GM12878 (cell line): ENCODE measurements around the gene PEF1. TPM values are rescaled to one million over a fixed set of nuclear protein-coding genes. Genes with fewer than 3 reads are reported as not detected.

Source experiments
- ATAC-seq: fragments of 200-7000 bp; cut with Tn5 transposase; 3 replicates; pipeline ENCODE4 v1.9.1; 2020; ENCODE audit warnings: mild to moderate bottlenecking, moderate library complexity
- BruUV-seq: library from RNA; stranded (reverse); fragments of 400-500 nt; replicated peaks from 2 replicates; lab custom pipeline; 2021; lab: Mats Ljungman, UMichigan
- CTCF ChIA-PET: fragments of 300-600 bp; sonication (Branson Sonifier 250); formaldehyde crosslinking; extraction: SDS; loops from one replicate; lab custom pipeline; 2021; ENCODE audit warnings: inconsistent platforms; lab: Yijun Ruan, JAX
- POLR2A ChIA-PET: fragments of 350-600 bp; formaldehyde crosslinking; extraction: SDS; loops from one replicate; lab custom pipeline; 2021; ENCODE audit warnings: inconsistent platforms; lab: Charles Lee
- RAD21 ChIA-PET: fragments of 300-600 bp; sonication (Branson Sonifier 250); formaldehyde crosslinking; loops from one replicate; lab custom pipeline; 2023; ENCODE audit warnings: antibody characterized with exemption; ENCODE audit not compliant: unreplicated experiment; lab: Charles Lee
- SMC1A ChIA-PET: fragments of 300-600 bp; sonication (Branson Sonifier 250); formaldehyde crosslinking; loops from one replicate; lab custom pipeline; 2023; ENCODE audit not compliant: unreplicated experiment, uncharacterized antibody; lab: Charles Lee
- DNase-seq: peaks from one replicate; pipeline ENCODE4 v3.0.0-alpha.2; 2011; ENCODE audit warnings: low read depth, low spot score
- FAIRE-seq: peaks from 3 replicates; lab custom pipeline; 2011; peaks lifted over from hg19 to GRCh38; lab: Jason Lieb, UNC
- H2AFZ ChIP-seq: 2 replicates; pipeline ENCODE4 v1.6.0; 2011; ENCODE audit warnings: low read depth, low read length, control low read depth; ENCODE audit not compliant: control insufficient read depth
- H3K27ac ChIP-seq: 2 replicates; pipeline ENCODE4 v1.5.1; 2011; ENCODE audit warnings: control low read depth; ENCODE audit not compliant: control insufficient read depth, insufficient read depth
- H3K27me3 ChIP-seq, 2 experiments: replicated peaks in 1 of 2; 2 replicates each; pipeline versions ENCODE4 v1.6.0 to v1.6.1; 2011; ENCODE audit warnings: low read length in 1 of 2; ENCODE audit not compliant: control insufficient read depth in 2 of 2, insufficient read depth in 2 of 2
- H3K36me3 ChIP-seq, 2 experiments: 2 replicates each; pipeline ENCODE4 v1.5.1; 2011; ENCODE audit warnings: low read length in 1 of 2; ENCODE audit not compliant: control insufficient read depth in 2 of 2, insufficient read depth in 2 of 2
- H3K4me1 ChIP-seq: 2 replicates; pipeline ENCODE4 v1.6.1; 2011; ENCODE audit warnings: mild to moderate bottlenecking, low read length, moderate library complexity, mixed read lengths; ENCODE audit not compliant: control insufficient read depth, insufficient read depth
- H3K4me2 ChIP-seq: 2 replicates; pipeline ENCODE4 v1.6.0; 2011; ENCODE audit warnings: control low read depth; ENCODE audit not compliant: control insufficient read depth, insufficient read depth
- H3K4me3 ChIP-seq: fragments of 200-600 bp; sonication (generic); 2 replicates; pipeline ENCODE4 v1.5.1; 2016
- H3K79me2 ChIP-seq: 2 replicates; pipeline ENCODE4 v1.6.0; 2011; ENCODE audit warnings: low read length; ENCODE audit not compliant: control insufficient read depth, insufficient read depth
- H3K9ac ChIP-seq: 2 replicates; pipeline ENCODE4 v1.8.0; 2011; ENCODE audit warnings: low read length, control low read depth, mixed read lengths; ENCODE audit not compliant: control insufficient read depth, insufficient read depth
- H3K9me3 ChIP-seq: replicated peaks from 3 replicates; pipeline ENCODE4 v1.5.1; 2011; ENCODE audit warnings: mild to moderate bottlenecking, low read length; ENCODE audit not compliant: control insufficient read depth, insufficient read depth
- H4K20me1 ChIP-seq: 2 replicates; pipeline ENCODE4 v1.6.0; 2011; ENCODE audit not compliant: control insufficient read depth, insufficient read depth
- CHD2 ChIP-seq: IDR thresholded peaks from 2 replicates; pipeline ENCODE4 v1.6.1; 2011; ENCODE audit warnings: low read depth, low read length, improper control_type of control experiment, borderline replicate concordance
- IKZF1 ChIP-seq: fragments of 450-650 bp; conservative IDR thresholded peaks from 2 replicates; pipeline ENCODE4 v1.6.1; 2017; ENCODE audit warnings: antibody characterized with exemption, mild to moderate bottlenecking
- JUNB ChIP-seq: IDR thresholded peaks from 2 replicates; pipeline ENCODE4 v1.6.1; 2016; ENCODE audit warnings: antibody characterized with exemption, mild to moderate bottlenecking
- MLLT1 ChIP-seq: fragments of 450-650 bp; IDR thresholded peaks from 2 replicates; pipeline ENCODE4 v1.6.1; 2016; ENCODE audit warnings: mild to moderate bottlenecking
- MTA2 ChIP-seq: fragments of 450-650 bp; IDR thresholded peaks from 2 replicates; pipeline ENCODE4 v1.6.1; 2016; ENCODE audit warnings: low read depth, mild to moderate bottlenecking, moderate library complexity
- NFIC ChIP-seq: IDR thresholded peaks from 2 replicates; pipeline ENCODE4 v1.6.1; 2012; ENCODE audit warnings: low read depth, mild to moderate bottlenecking, inconsistent platforms, low read length, moderate library complexity
- NR2C2 ChIP-seq: IDR thresholded peaks from 2 replicates; pipeline ENCODE4 v1.6.1; 2011; ENCODE audit warnings: borderline replicate concordance, low read depth; ENCODE audit not compliant: control insufficient read depth, insufficient read length
- POLR2AphosphoS5 ChIP-seq: IDR thresholded peaks from 2 replicates; pipeline ENCODE4 v1.6.1; 2011; ENCODE audit warnings: mild to moderate bottlenecking, low read length, inconsistent platforms
- RCOR1 ChIP-seq: conservative IDR thresholded peaks from 2 replicates; pipeline ENCODE4 v1.6.1; 2012; ENCODE audit warnings: low read depth, low read length, improper control_type of control experiment
- RFX5 ChIP-seq: IDR thresholded peaks from 2 replicates; pipeline ENCODE4 v1.6.1; 2011; ENCODE audit warnings: low read depth, low read length, improper control_type of control experiment
- RUNX3 ChIP-seq: IDR thresholded peaks from 2 replicates; pipeline ENCODE4 v1.6.1; 2012; ENCODE audit warnings: low read length, inconsistent platforms
- SUZ12 ChIP-seq: fragments of 200-600 bp; sonication (generic); IDR thresholded peaks from one replicate; pipeline ENCODE4 v1.6.1; 2018; ENCODE audit warnings: antibody characterized with exemption, mild to moderate bottlenecking; ENCODE audit not compliant: unreplicated experiment
- TAF1 ChIP-seq: IDR thresholded peaks from 2 replicates; pipeline ENCODE4 v1.6.1; 2011; ENCODE audit warnings: mild to moderate bottlenecking, low read depth, low read length, borderline replicate concordance
- ZBTB33 ChIP-seq: fragments of 450-650 bp; IDR thresholded peaks from 2 replicates; pipeline ENCODE4 v1.6.1; 2017; ENCODE audit warnings: mild to moderate bottlenecking
- WGBS: methylation state at CpG from one replicate; pipeline ENCODE4 v1.1.6; 2016; ENCODE audit warnings: low lambda C conversion rate; ENCODE audit not compliant: insufficient replicate concordance, insufficient coverage; ENCODE audit errors: missing lambda C conversion rate; 5-methylcytosine and 5-hydroxymethylcytosine counted together
- in situ Hi-C: fragments of 300-500 bp; cut with MboI; formaldehyde crosslinking; loops from 9 replicates; pipeline ENCODE4 v1.14.3; 2018; ENCODE audit warnings: mixed read lengths
- intact Hi-C: fragments of 100-400 bp; cut with micrococcal nuclease; formaldehyde crosslinking; loops from one replicate; pipeline ENCODE4 v1.14.2; 2022; ENCODE audit not compliant: unreplicated experiment
- polyA plus RNA-seq, 11 experiments: library from polyadenylated mRNA; depleted of rRNA in 4 of 11; unstranded in 6 of 11; stranded (reverse) in 5 of 11; fragments of >200 nt; fragmentation: Nextera tagmentation in 4 of 11; fragmentation: Illumina TruSeq in 1 of 11; extraction: Ambion mirVana in 4 of 11; extraction: Trizol in 1 of 11; gene quantifications; 1 replicate in 1 of 11; 2 replicates in 10 of 11; pipeline versions ENCODE4 v1.2.1 to v1.2.3, GENCODE V29; 2011 to 2016; ENCODE audit warnings: inconsistent platforms in 2 of 11, missing spikeins in 2 of 11, low read depth in 1 of 11
- total RNA-seq, 4 experiments: library from RNA; depleted of rRNA in 3 of 4; stranded (reverse); fragments of >200 nt in 3 of 4; fragmentation: Illumina TruSeq in 1 of 4; extraction: Trizol in 1 of 4; gene quantifications; 2 replicates each; pipeline versions ENCODE4 v1.2.1 to v1.2.3, GENCODE V29; 2013 to 2021
- TF ChIP-seq, protein P1 (sequence below), 3 experiments: IDR thresholded peaks in 2 of 3; conservative IDR thresholded peaks in 1 of 3; 2 replicates each; pipeline ENCODE4 v1.5.1; 2011; ENCODE audit warnings: low read depth in 3 of 3, low read length in 3 of 3, mild to moderate bottlenecking in 3 of 3, control low read depth in 2 of 3, moderate library complexity in 2 of 3, inconsistent platforms in 1 of 3, mixed read lengths in 1 of 3; ENCODE audit not compliant: control insufficient read depth in 2 of 3, insufficient read depth in 1 of 3; ENCODE audit errors: extremely low read depth in 1 of 3
- TF ChIP-seq, protein P2 (sequence below): fragments of 450-650 bp; IDR thresholded peaks from 2 replicates; pipeline ENCODE4 v1.6.1; 2018; ENCODE audit warnings: borderline replicate concordance, mild to moderate bottlenecking; ENCODE audit not compliant: partially characterized antibody
- TF ChIP-seq, protein P3 (sequence below): IDR thresholded peaks from 2 replicates; pipeline ENCODE4 v1.6.1; 2012; ENCODE audit warnings: low read depth, low read length, improper control_type of control experiment

Gene PEF1
- total and polyA plus RNA-seq, 10 of the 15 experiments (the other 5 are each of a cell fraction or from before 2014, with no cell fraction given): 27.1 to 107 (median 79.0) TPM

- RAD21 ChIA-PET: no interaction called here
- in situ Hi-C loops (no loop called here), intact Hi-C loops (no loop called here)
- Histone ChIP-seq H3K4me1 (peaks cover 3% of the 10 kb centered on the region; the same call in 1 of the 2 replicates), H3K4me3 (no peak overlapping the region), H3K79me2 (no peaks in the 10 kb centered on the region), H3K36me3 (no peaks in the 10 kb centered on the region), H3K9ac (no peak overlapping the region), H3K4me2 (no peak overlapping the region), H3K27ac (no peak overlapping the region), H3K9me3 (no peaks in the 10 kb centered on the region), H3K27me3 (peaks cover under 1 to 1% of the 10 kb centered on the region in 2 experiments; a peak in 3 of 4 replicates), H4K20me1 (no peaks in the 10 kb centered on the region), H2AFZ (no peak overlapping the region)
- POLR2A ChIA-PET: no interaction called here
- ATAC-seq: no peak
- FAIRE-seq: no peak
- CTCF ChIA-PET: interaction anchor here (1.4 kb wide), 1 partner anchor 96 kb away, joined by 3 read pairs; no protein-coding TSS in a partner anchor
- BruUV-seq: no TSS peak
- SMC1A ChIA-PET: interaction anchor here (1.3 kb wide), 1 partner anchor 14 kb away, joined by 3 read pairs; the partner anchor contains the start of gene COL16A1
- DNase-seq: no peak
- 55% methylated on average over 6 of the region's 6 CpGs for WGBS
- TF ChIP-seq, protein P1, sequence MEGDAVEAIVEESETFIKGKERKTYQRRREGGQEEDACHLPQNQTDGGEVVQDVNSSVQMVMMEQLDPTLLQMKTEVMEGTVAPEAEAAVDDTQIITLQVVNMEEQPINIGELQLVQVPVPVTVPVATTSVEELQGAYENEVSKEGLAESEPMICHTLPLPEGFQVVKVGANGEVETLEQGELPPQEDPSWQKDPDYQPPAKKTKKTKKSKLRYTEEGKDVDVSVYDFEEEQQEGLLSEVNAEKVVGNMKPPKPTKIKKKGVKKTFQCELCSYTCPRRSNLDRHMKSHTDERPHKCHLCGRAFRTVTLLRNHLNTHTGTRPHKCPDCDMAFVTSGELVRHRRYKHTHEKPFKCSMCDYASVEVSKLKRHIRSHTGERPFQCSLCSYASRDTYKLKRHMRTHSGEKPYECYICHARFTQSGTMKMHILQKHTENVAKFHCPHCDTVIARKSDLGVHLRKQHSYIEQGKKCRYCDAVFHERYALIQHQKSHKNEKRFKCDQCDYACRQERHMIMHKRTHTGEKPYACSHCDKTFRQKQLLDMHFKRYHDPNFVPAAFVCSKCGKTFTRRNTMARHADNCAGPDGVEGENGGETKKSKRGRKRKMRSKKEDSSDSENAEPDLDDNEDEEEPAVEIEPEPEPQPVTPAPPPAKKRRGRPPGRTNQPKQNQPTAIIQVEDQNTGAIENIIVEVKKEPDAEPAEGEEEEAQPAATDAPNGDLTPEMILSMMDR (IDR thresholded peaks at IDR 0.05 in 2 of 3, conservative IDR thresholded peaks at IDR 0.05 in 1 of 3; ENCODE audit: control insufficient read depth in 2 of 3, extremely low read depth in 1 of 3, insufficient read depth in 1 of 3, low read depth in 3 of 3, low read length in 3 of 3): no peak
- TF ChIP-seq, protein P2, sequence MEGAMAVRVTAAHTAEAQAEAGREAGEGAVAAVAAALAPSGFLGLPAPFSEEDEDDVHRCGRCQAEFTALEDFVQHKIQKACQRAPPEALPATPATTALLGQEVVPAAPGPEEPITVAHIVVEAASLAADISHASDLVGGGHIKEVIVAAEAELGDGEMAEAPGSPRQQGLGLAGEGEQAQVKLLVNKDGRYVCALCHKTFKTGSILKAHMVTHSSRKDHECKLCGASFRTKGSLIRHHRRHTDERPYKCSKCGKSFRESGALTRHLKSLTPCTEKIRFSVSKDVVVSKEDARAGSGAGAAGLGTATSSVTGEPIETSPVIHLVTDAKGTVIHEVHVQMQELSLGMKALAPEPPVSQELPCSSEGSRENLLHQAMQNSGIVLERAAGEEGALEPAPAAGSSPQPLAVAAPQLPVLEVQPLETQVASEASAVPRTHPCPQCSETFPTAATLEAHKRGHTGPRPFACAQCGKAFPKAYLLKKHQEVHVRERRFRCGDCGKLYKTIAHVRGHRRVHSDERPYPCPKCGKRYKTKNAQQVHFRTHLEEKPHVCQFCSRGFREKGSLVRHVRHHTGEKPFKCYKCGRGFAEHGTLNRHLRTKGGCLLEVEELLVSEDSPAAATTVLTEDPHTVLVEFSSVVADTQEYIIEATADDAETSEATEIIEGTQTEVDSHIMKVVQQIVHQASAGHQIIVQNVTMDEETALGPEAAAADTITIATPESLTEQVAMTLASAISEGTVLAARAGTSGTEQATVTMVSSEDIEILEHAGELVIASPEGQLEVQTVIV: no peak
- TF ChIP-seq MLLT1 (no peak), SUZ12 (no peak), MTA2 (no peak), NR2C2 (no peak), IKZF1 (no peak), JUNB (no peak), RFX5 (no peak), NFIC (no peak), POLR2AphosphoS5 (no peak), TAF1 (no peak), RUNX3 (no peak), RCOR1 (no peak), ZBTB33 (no peak), CHD2 (no peak)
- TF ChIP-seq, protein P3, sequence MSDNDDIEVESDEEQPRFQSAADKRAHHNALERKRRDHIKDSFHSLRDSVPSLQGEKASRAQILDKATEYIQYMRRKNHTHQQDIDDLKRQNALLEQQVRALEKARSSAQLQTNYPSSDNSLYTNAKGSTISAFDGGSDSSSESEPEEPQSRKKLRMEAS: no peak
These were observed 45.2 kb upstream of the PEF1 start for GRCh38 chr1:31689854-31690253.
